ENCODE measurements around the gene LRRC8C. TPM values are rescaled to one million over a fixed set of nuclear protein-coding genes. Genes with fewer than 3 reads are reported as not detected.

The LRRC8C gene
- total RNA-seq, 1 experiment from 2014 or later: 4.4 TPM

DNA sequence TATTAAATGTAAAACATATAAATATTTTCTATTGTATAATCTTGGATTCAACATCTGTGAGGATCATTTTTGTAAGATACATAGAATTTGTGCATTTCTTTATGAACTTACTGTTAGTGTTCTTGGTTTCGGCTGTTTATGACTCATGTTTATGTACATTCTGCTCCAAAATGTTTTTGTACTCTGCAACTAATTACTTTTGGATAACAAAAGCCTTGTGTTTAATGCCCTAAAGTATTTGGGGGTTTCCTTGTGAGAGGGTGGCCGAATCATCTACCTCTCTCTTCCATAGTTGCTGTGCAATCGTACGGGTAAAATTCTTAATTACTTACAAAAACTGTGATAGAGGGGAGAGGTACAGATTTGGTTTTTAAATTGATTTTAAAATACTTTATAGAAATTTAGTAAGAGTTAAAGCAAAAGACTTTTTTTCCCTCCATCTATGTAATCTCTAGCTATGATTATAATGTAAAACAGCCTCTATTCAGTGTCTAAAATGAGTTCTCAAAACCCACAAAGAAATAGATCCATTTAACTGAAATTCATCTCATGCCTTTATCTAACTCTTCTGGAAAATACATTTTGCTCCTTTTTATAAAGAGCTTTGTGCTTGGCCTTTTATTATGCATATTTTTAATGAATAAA, 38.7 kb upstream of the LRRC8C start:
- no peaks in the 10 kb centered on the region for H3K27me3 Mint-ChIP-seq (ENCODE audit: insufficient read depth, unreplicated experiment)
- intact Hi-C loops (cut with micrococcal nuclease): no loop called here
- peaks cover 4% of the 10 kb centered on the region for H3K36me3 Mint-ChIP-seq (ENCODE audit: insufficient read depth, unreplicated experiment)
- ChIA-PET POLR2A (interaction anchor here (1.2 to 1.3 kb wide), 2 partner anchors 9 to 13 kb away, joined by 4 to 5 read pairs; no protein-coding TSS in a partner anchor), CTCF (interaction anchor here (0.6 to 5.0 kb wide), 7 partner anchors 9 to 403 kb away, joined by 3 to 26 read pairs (median 4); no protein-coding TSS in a partner anchor)
- H3K4me3 Mint-ChIP-seq (ENCODE audit: unreplicated experiment): no peak overlapping the region
- no peaks in the 10 kb centered on the region for H3K9me3 Mint-ChIP-seq (ENCODE audit: unreplicated experiment)
- BruUV-seq (replicated peaks): no TSS peak
- H3K27ac Mint-ChIP-seq (ENCODE audit: low read depth, unreplicated experiment): peak overlapping the region; percentile 31
- TF ChIP-seq, protein P1, sequence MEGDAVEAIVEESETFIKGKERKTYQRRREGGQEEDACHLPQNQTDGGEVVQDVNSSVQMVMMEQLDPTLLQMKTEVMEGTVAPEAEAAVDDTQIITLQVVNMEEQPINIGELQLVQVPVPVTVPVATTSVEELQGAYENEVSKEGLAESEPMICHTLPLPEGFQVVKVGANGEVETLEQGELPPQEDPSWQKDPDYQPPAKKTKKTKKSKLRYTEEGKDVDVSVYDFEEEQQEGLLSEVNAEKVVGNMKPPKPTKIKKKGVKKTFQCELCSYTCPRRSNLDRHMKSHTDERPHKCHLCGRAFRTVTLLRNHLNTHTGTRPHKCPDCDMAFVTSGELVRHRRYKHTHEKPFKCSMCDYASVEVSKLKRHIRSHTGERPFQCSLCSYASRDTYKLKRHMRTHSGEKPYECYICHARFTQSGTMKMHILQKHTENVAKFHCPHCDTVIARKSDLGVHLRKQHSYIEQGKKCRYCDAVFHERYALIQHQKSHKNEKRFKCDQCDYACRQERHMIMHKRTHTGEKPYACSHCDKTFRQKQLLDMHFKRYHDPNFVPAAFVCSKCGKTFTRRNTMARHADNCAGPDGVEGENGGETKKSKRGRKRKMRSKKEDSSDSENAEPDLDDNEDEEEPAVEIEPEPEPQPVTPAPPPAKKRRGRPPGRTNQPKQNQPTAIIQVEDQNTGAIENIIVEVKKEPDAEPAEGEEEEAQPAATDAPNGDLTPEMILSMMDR (IDR thresholded peaks at IDR 0.05; ENCODE audit: unreplicated experiment): no peak
- peaks cover 39% of the 10 kb centered on the region for H3K4me1 Mint-ChIP-seq (ENCODE audit: insufficient read depth, unreplicated experiment)
- DNase-seq (ENCODE audit: unreplicated experiment): no peak

GRCh38 chr1:89596698-89597097, 36.2 kb upstream of the LRRC8C start:
- TF ChIP-seq, protein P1 (IDR thresholded peaks at IDR 0.05; ENCODE audit: unreplicated experiment): no peak
- ChIA-PET CTCF (interaction anchor here (0.6 to 4.9 kb wide), 8 partner anchors 20 to 166 kb away, joined by 3 to 58 read pairs (median 6); no protein-coding TSS in a partner anchor), POLR2A (interaction anchor here (0.6 to 0.9 kb wide), 2 partner anchors 31 to 166 kb away, joined by 3 read pairs; no protein-coding TSS in a partner anchor)
- Mint-ChIP-seq H3K36me3 (ENCODE audit: insufficient read depth, unreplicated experiment) (no peaks in the 10 kb centered on the region), H3K9me3 (ENCODE audit: unreplicated experiment) (no peaks in the 10 kb centered on the region), H3K4me3 (ENCODE audit: unreplicated experiment) (no peak overlapping the region), H3K4me1 (ENCODE audit: insufficient read depth, unreplicated experiment) (peaks cover 28% of the 10 kb centered on the region), H3K27me3 (ENCODE audit: insufficient read depth, unreplicated experiment) (no peaks in the 10 kb centered on the region), H3K27ac (ENCODE audit: low read depth, unreplicated experiment) (no peak overlapping the region)
- no TSS peak for BruUV-seq (replicated peaks)
- no peak for DNase-seq (ENCODE audit: unreplicated experiment)
- intact Hi-C loops (cut with micrococcal nuclease): no loop called here

DNA sequence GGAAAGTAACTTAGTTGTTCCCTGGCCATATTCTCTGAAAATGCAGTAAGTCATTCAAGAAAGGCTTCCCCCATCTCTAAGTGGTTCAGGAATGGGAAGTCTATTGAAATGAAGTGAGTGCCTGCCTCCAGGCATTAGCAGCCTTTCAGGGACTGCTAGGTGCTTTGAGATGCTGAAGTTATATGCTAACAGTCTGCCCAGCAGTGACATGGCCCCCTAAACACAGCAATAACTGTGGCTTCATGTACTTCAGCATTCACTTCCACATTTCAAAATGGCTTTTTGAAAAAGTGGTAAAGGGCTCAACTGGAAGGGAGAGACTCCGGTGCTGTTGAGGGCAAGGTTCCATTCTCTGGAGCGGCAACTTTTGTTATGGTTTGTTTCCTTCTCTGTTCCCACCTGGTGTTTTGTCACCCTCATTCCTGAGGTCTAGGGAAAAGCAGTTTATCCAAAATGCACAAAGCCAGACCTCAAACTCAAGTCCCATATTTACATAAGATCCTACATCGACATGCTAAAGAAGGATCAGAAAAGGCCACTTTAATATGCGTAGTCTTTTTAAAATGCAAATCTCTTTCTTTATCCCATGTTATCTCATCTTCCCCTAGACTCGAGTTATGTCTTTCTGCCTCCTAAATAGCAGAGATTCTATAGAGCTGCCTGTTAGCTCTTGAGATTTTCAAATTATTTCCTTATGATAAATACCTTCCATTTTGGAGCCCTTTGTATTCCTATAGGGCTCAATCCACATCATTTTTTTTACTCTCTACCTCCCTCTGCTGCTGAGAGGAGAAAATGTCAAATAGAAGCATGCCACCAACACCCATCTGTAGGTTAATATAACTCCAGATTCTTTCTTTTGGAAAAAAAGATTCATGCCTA, 34.2 kb upstream of the LRRC8C start:
- BruUV-seq (replicated peaks): no TSS peak
- no peak overlapping the region for H3K4me3 Mint-ChIP-seq (ENCODE audit: unreplicated experiment)
- ChIA-PET POLR2A (interaction anchor here (1.0 kb wide), 2 partner anchors 17 to 113 kb away, joined by 4 read pairs; no protein-coding TSS in a partner anchor), CTCF (interaction anchor here (0.6 to 4.9 kb wide), 25 partner anchors 8 to 945 kb away, joined by 3 to 58 read pairs (median 4); no protein-coding TSS in a partner anchor)
- peaks cover 21% of the 10 kb centered on the region for H3K4me1 Mint-ChIP-seq (ENCODE audit: insufficient read depth, unreplicated experiment)
- TF ChIP-seq, protein P1 (IDR thresholded peaks at IDR 0.05; ENCODE audit: unreplicated experiment): peak; percentile 53
- no peak overlapping the region for H3K27ac Mint-ChIP-seq (ENCODE audit: low read depth, unreplicated experiment)
- no peaks in the 10 kb centered on the region for H3K9me3 Mint-ChIP-seq (ENCODE audit: unreplicated experiment)
- no peaks in the 10 kb centered on the region for H3K36me3 Mint-ChIP-seq (ENCODE audit: insufficient read depth, unreplicated experiment)
- DNase-seq (ENCODE audit: unreplicated experiment): peak; percentile 61
- no peaks in the 10 kb centered on the region for H3K27me3 Mint-ChIP-seq (ENCODE audit: insufficient read depth, unreplicated experiment)
- intact Hi-C loops (cut with micrococcal nuclease): loop anchor here (1.0 kb wide), 3 partner anchors 78 to 165 kb away; no protein-coding TSS in a partner anchor

DNA sequence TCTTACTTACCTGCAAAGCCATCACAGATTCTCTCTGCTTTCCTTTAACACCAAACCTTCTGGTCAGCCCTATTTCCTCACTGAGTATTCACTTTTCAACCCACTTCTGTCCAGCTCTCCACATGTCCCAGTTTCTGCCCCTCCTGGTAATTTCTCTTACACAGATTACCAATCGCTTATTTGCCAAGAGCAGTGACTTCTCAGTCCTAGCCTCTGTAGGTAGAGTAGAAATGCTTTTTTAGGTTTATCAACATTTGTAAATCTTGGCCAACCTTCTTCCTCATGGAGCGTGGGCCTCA, 33.6 kb upstream of the LRRC8C start:
- Mint-ChIP-seq H3K27ac (ENCODE audit: low read depth, unreplicated experiment) (no peak overlapping the region), H3K4me3 (ENCODE audit: unreplicated experiment) (no peak overlapping the region), H3K9me3 (ENCODE audit: unreplicated experiment) (no peaks in the 10 kb centered on the region), H3K27me3 (ENCODE audit: insufficient read depth, unreplicated experiment) (no peaks in the 10 kb centered on the region), H3K4me1 (ENCODE audit: insufficient read depth, unreplicated experiment) (peaks cover 21% of the 10 kb centered on the region), H3K36me3 (ENCODE audit: insufficient read depth, unreplicated experiment) (no peaks in the 10 kb centered on the region)
- BruUV-seq (replicated peaks): no TSS peak
- intact Hi-C loops (cut with micrococcal nuclease): loop anchor here (1.0 kb wide), 3 partner anchors 79 to 164 kb away; no protein-coding TSS in a partner anchor
- DNase-seq (ENCODE audit: unreplicated experiment): no peak
- TF ChIP-seq, protein P1 (IDR thresholded peaks at IDR 0.05; ENCODE audit: unreplicated experiment): no peak
- POLR2A ChIA-PET: interaction anchor here (1.0 kb wide), 2 partner anchors 17 to 114 kb away, joined by 4 read pairs; no protein-coding TSS in a partner anchor
- CTCF ChIA-PET: interaction anchor here (0.7 to 4.9 kb wide), 17 partner anchors 9 to 946 kb away, joined by 3 to 58 read pairs (median 5); no protein-coding TSS in a partner anchor

Data from MCF 10A (cell line).